ENCODE results near the gene MED28. TPM values are rescaled to one million over a fixed set of nuclear protein-coding genes. Genes with fewer than 3 reads are reported as not detected.

MED28 gene
- total RNA-seq, 1 experiment from 2014 or later = 43.1 TPM

GRCh38 chr4:17630228-17630627, 15.8 kb downstream of the MED28 start:
- Histone ChIP-seq H3K4me1 (replicated peaks; ENCODE audit: insufficient read depth) (no peaks in the 10 kb centered on the region), H3K27me3 (ENCODE audit: insufficient read depth, low read depth) (no peaks in the 10 kb centered on the region), H3F3A (ENCODE audit: insufficient read depth, low read depth) (no peaks in the 10 kb centered on the region), H3K9me3 (ENCODE audit: insufficient read depth, low read depth) (no peaks in the 10 kb centered on the region), H3K4me2 (no peak overlapping the region), H4K20me1 (ENCODE audit: insufficient read depth) (no peaks in the 10 kb centered on the region), H2AFZ (no peak overlapping the region), H3K4me3 (no peak overlapping the region), H3K27ac (no peak overlapping the region), H3K36me3 (ENCODE audit: low read depth) (0 out of 2 replicates have a peak, but pooled peaks cover 4% of the 10 kb centered on the region), H3K79me2 (ENCODE audit: low read depth) (no peaks in the 10 kb centered on the region), H3K9me2 (ENCODE audit: insufficient read depth) (no peaks in the 10 kb centered on the region)
- DNase-seq = no peak
- ChIA-PET POLR2A (ENCODE audit: unreplicated experiment) (no interaction called here), CTCF (no interaction called here)
- intact Hi-C loops (cut with micrococcal nuclease; ENCODE audit: unreplicated experiment) = loop anchor here (10.0 kb wide), 1 partner anchor 965 kb away; no protein-coding TSS in a partner anchor
- BruUV-seq (replicated peaks) = no TSS peak
- TF ChIP-seq EZH2 (IDR thresholded peaks at IDR 0.05; ENCODE audit: low read depth) (no peak), CTCF (conservative IDR thresholded peaks at IDR 0.05) (no peak)

- Histone ChIP-seq H3K9me3 (ENCODE audit: insufficient read depth, low read depth) (no peaks in the 10 kb centered on the region), H3K27ac (no peak overlapping the region), H3K27me3 (ENCODE audit: insufficient read depth, low read depth) (no peaks in the 10 kb centered on the region), H3K36me3 (ENCODE audit: low read depth) (0 out of 2 replicates have a peak, but pooled peaks cover 4% of the 10 kb centered on the region), H3K4me2 (no peak overlapping the region), H4K20me1 (ENCODE audit: insufficient read depth) (no peaks in the 10 kb centered on the region; the same call in 1 of the 2 replicates), H3K4me1 (replicated peaks; ENCODE audit: insufficient read depth) (no peaks in the 10 kb centered on the region), H3K9me2 (ENCODE audit: insufficient read depth) (no peaks in the 10 kb centered on the region), H2AFZ (no peak overlapping the region), H3K79me2 (ENCODE audit: low read depth) (no peaks in the 10 kb centered on the region), H3F3A (ENCODE audit: insufficient read depth, low read depth) (no peaks in the 10 kb centered on the region), H3K4me3 (no peak overlapping the region)
- no peak for DNase-seq
- no peak for TF ChIP-seq CTCF (conservative IDR thresholded peaks at IDR 0.05)
- no peak for TF ChIP-seq EZH2 (IDR thresholded peaks at IDR 0.05; ENCODE audit: low read depth)
- no TSS peak for BruUV-seq (replicated peaks)
- intact Hi-C loops (cut with micrococcal nuclease; ENCODE audit: unreplicated experiment) = loop anchor here (10.0 kb wide), 1 partner anchor 961 kb away; no protein-coding TSS in a partner anchor
- ChIA-PET POLR2A (ENCODE audit: unreplicated experiment) (no interaction called here), CTCF (no interaction called here)
These were observed 19.2 kb downstream of the MED28 start for GRCh38 chr4:17633600-17633999.

GRCh38 chr4:17635056-17635455, 20.6 kb downstream of the MED28 start:
- no TSS peak for BruUV-seq (replicated peaks)
- H2AFZ ChIP-seq = no peak overlapping the region
- H3K27me3 ChIP-seq (ENCODE audit: insufficient read depth, low read depth) = no peaks in the 10 kb centered on the region
- H3K4me3 ChIP-seq = no peak overlapping the region
- H3F3A ChIP-seq (ENCODE audit: insufficient read depth, low read depth) = no peaks in the 10 kb centered on the region
- H3K4me1 ChIP-seq (replicated peaks; ENCODE audit: insufficient read depth) = no peaks in the 10 kb centered on the region
- 0 out of 2 replicates have a peak, but pooled peaks cover 4% of the 10 kb centered on the region for H3K36me3 ChIP-seq (ENCODE audit: low read depth)
- H3K9me3 ChIP-seq (ENCODE audit: insufficient read depth, low read depth) = no peaks in the 10 kb centered on the region
- intact Hi-C loops (cut with micrococcal nuclease; ENCODE audit: unreplicated experiment) = loop anchor here (10.0 kb wide), 1 partner anchor 960 kb away; no protein-coding TSS in a partner anchor
- no peak for DNase-seq
- H3K27ac ChIP-seq = no peak overlapping the region
- CTCF ChIA-PET = no interaction called here
- H4K20me1 ChIP-seq (ENCODE audit: insufficient read depth) = no peaks in the 10 kb centered on the region; the same call in 1 of the 2 replicates
- no peaks in the 10 kb centered on the region for H3K9me2 ChIP-seq (ENCODE audit: insufficient read depth)
- no peak overlapping the region for H3K4me2 ChIP-seq
- POLR2A ChIA-PET (ENCODE audit: unreplicated experiment) = no interaction called here
- TF ChIP-seq EZH2 (IDR thresholded peaks at IDR 0.05; ENCODE audit: low read depth) (no peak), CTCF (conservative IDR thresholded peaks at IDR 0.05) (no peak)
- H3K79me2 ChIP-seq (ENCODE audit: low read depth) = no peaks in the 10 kb centered on the region

Data from PC-9 (cell line).